ENCODE measurements around the gene FBLN2. TPM values are rescaled to one million over a fixed set of nuclear protein-coding genes. Genes with fewer than 3 reads are reported as not detected.
A peak's percentile ranks its signal among the peaks of the same experiment; 100 is the strongest.

Gene FBLN2
- polyA plus RNA-seq, 1 experiment, result 15.5 TPM

- no peaks in the 10 kb centered on the region; the same call in 1 of the 2 replicates for H3K9me3 ChIP-seq (ENCODE audit: control insufficient read depth, insufficient read depth, low read length)
- TF ChIP-seq, protein P1, sequence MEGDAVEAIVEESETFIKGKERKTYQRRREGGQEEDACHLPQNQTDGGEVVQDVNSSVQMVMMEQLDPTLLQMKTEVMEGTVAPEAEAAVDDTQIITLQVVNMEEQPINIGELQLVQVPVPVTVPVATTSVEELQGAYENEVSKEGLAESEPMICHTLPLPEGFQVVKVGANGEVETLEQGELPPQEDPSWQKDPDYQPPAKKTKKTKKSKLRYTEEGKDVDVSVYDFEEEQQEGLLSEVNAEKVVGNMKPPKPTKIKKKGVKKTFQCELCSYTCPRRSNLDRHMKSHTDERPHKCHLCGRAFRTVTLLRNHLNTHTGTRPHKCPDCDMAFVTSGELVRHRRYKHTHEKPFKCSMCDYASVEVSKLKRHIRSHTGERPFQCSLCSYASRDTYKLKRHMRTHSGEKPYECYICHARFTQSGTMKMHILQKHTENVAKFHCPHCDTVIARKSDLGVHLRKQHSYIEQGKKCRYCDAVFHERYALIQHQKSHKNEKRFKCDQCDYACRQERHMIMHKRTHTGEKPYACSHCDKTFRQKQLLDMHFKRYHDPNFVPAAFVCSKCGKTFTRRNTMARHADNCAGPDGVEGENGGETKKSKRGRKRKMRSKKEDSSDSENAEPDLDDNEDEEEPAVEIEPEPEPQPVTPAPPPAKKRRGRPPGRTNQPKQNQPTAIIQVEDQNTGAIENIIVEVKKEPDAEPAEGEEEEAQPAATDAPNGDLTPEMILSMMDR (IDR thresholded peaks at IDR 0.05; ENCODE audit: low read depth, low read length), result no peak
- peaks cover 4% of the 10 kb centered on the region for H3K27me3 ChIP-seq (ENCODE audit: control insufficient read depth, insufficient read depth, low read length)
- H3K27ac ChIP-seq (ENCODE audit: low read depth, low read length), result no peak overlapping the region
- no peak for DNase-seq (ENCODE audit: low read depth, low spot score)
- no peak overlapping the region for H3K4me3 ChIP-seq (ENCODE audit: low read depth, low read length)
- ChIA-PET POLR2A (no interaction called here), CTCF (no interaction called here)
These were observed 29.3 kb downstream of the FBLN2 start for GRCh38 chr3:13578251-13578650.

DNA sequence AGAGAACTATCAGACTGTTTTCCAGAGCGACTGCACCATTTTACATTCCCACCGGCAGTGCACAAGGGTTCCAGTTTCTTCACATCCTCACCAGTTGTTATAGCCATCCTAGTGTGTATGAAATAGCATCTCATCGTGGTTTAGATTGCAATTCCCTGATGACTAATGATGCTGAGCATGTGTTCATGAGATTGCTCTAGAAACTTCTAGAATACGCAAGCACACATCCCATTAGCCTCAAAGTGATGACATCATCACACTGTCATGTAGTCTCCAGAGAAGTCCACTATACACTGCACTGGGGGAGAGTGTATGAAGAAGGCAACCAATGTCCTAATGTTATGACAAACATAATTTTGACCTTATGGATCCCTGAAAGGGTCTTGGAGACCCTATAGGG is 30.1 kb downstream of the FBLN2 start:
- POLR2A ChIA-PET, result no interaction called here
- CTCF ChIA-PET, result no interaction called here
- H3K27ac ChIP-seq (ENCODE audit: low read depth, low read length), result no peak overlapping the region
- no peaks in the 10 kb centered on the region; the same call in 1 of the 2 replicates for H3K9me3 ChIP-seq (ENCODE audit: control insufficient read depth, insufficient read depth, low read length)
- peaks cover 4% of the 10 kb centered on the region for H3K27me3 ChIP-seq (ENCODE audit: control insufficient read depth, insufficient read depth, low read length)
- no peak overlapping the region for H3K4me3 ChIP-seq (ENCODE audit: low read depth, low read length)
- TF ChIP-seq, protein P1 (IDR thresholded peaks at IDR 0.05; ENCODE audit: low read depth, low read length), result no peak
- DNase-seq (ENCODE audit: low read depth, low spot score), result peak; percentile 49

- POLR2A ChIA-PET, result no interaction called here
These were observed 31.5 kb downstream of the FBLN2 start for GRCh38 chr3:13580256-13581023.

GRCh38 chr3:13581485-13582365 is 32.8 kb downstream of the FBLN2 start:
- CTCF ChIA-PET, result no interaction called here
- Histone ChIP-seq H3K27ac (ENCODE audit: low read depth, low read length) (no peak overlapping the region), H3K4me3 (ENCODE audit: low read depth, low read length) (no peak overlapping the region), H3K27me3 (ENCODE audit: control insufficient read depth, insufficient read depth, low read length) (no peaks in the 10 kb centered on the region), H3K9me3 (ENCODE audit: control insufficient read depth, insufficient read depth, low read length) (no peaks in the 10 kb centered on the region; the same call in 1 of the 2 replicates)
- POLR2A ChIA-PET, result no interaction called here
- no peak for DNase-seq (ENCODE audit: low read depth, low spot score)
- TF ChIP-seq, protein P1 (IDR thresholded peaks at IDR 0.05; ENCODE audit: low read depth, low read length), result no peak

More at GRCh38 chr3:13580256-13581023, 31.5 kb downstream of the FBLN2 start:
- Histone ChIP-seq H3K9me3 (ENCODE audit: control insufficient read depth, insufficient read depth, low read length) (no peaks in the 10 kb centered on the region; the same call in 1 of the 2 replicates), H3K27me3 (ENCODE audit: control insufficient read depth, insufficient read depth, low read length) (peaks cover 2% of the 10 kb centered on the region), H3K27ac (ENCODE audit: low read depth, low read length) (no peak overlapping the region), H3K4me3 (ENCODE audit: low read depth, low read length) (no peak overlapping the region)
- no peak for DNase-seq (ENCODE audit: low read depth, low spot score)
- TF ChIP-seq, protein P1 (IDR thresholded peaks at IDR 0.05; ENCODE audit: low read depth, low read length), result no peak
- CTCF ChIA-PET, result interaction anchor here (0.7 kb wide), 1 partner anchor 69 kb away, joined by 3 read pairs; no protein-coding TSS in a partner anchor

Data from AG04450 (cell line).